Measurements from ENCODE around the gene ANKRD18A.

GRCh38 chr9:38639577-38639940 lies 19.2 kb upstream of the ANKRD18A start:
- TF ChIP-seq POLR2AphosphoS5 (IDR thresholded peaks at IDR 0.05) (no peak), CTCF (IDR thresholded peaks at IDR 0.05) (no peak), EP300 (IDR thresholded peaks at IDR 0.05) (no peak)
